GM11168 (cell line): Measurements from ENCODE around the gene LRRC27.

ENCODE experiments used
- in situ Hi-C: fragments of 300-500 bp; cut with MboI; formaldehyde crosslinking; loops from one replicate; pipeline ENCODE4 v1.12.0; 2022; ENCODE audit warnings: low sequenced_read_pairs; ENCODE audit not compliant: unreplicated experiment

The LRRC27 gene

GRCh38 chr10:132395704-132396493, 63.9 kb downstream of the LRRC27 start:
- in situ Hi-C loops: no loop called here

GRCh38 chr10:132396494-132397035, 64.6 kb downstream of the LRRC27 start:
- in situ Hi-C loops: no loop called here

GRCh38 chr10:132397036-132397541, 65.1 kb downstream of the LRRC27 start, which contains the start of gene PWWP2B:
Gene PWWP2B, plus strand, starts transcription at chr10:132397200. Its CDS starts 27 bp downstream, at chr10:132397227.
- in situ Hi-C loops: no loop called here

GRCh38 chr10:132397671-132398565, 65.9 kb downstream of the LRRC27 start:
- in situ Hi-C loops: no loop called here

- in situ Hi-C loops: no loop called here
Measured at GRCh38 chr10:132398566-132398991, 66.6 kb downstream of the LRRC27 start.

- in situ Hi-C loops: no loop called here
Measured at GRCh38 chr10:132399117-132400035, 67.4 kb downstream of the LRRC27 start.

GRCh38 chr10:132400041-132400546, 68.1 kb downstream of the LRRC27 start:
- in situ Hi-C loops: no loop called here

- in situ Hi-C loops: no loop called here
Measured at GRCh38 chr10:132400547-132401151, 68.7 kb downstream of the LRRC27 start.

- in situ Hi-C loops: no loop called here
Measured at GRCh38 chr10:132401401-132402118, 69.6 kb downstream of the LRRC27 start.

GRCh38 chr10:132402781-132403241, 70.8 kb downstream of the LRRC27 start:
- in situ Hi-C loops: no loop called here

DNA sequence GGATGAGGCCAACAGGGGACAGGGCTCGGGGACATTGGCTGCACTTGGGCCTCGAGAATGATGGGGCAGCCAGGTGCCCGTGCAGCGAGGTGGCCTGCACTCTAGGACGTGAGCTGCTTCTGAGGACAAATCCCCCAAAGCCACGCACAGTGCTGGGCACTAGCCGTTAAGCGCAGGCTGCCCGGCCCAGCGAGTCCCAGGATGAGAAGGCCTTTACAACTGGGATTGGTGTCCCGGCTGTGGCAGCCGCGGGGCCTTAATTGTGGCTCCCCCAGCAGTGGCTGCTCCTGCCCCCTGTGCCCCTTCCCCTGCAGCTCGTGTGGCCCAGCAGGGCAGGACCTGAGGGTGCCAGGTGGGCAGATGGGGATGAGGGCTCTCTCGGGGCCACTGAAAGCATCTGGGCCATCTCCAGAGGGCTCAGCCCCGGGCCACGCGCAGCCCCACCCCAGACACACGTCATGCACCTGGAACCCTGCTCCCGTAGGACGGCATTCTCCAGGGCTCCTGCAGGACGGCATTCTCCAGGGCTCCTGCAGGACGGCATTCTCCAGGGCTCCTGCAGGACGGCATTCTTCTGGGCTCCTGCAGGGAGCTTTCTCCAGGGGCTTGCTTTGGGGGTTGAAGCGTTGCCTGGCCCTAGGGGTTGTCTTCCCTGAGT, 71.6 kb downstream of the LRRC27 start:
- in situ Hi-C loops: no loop called here

DNA sequence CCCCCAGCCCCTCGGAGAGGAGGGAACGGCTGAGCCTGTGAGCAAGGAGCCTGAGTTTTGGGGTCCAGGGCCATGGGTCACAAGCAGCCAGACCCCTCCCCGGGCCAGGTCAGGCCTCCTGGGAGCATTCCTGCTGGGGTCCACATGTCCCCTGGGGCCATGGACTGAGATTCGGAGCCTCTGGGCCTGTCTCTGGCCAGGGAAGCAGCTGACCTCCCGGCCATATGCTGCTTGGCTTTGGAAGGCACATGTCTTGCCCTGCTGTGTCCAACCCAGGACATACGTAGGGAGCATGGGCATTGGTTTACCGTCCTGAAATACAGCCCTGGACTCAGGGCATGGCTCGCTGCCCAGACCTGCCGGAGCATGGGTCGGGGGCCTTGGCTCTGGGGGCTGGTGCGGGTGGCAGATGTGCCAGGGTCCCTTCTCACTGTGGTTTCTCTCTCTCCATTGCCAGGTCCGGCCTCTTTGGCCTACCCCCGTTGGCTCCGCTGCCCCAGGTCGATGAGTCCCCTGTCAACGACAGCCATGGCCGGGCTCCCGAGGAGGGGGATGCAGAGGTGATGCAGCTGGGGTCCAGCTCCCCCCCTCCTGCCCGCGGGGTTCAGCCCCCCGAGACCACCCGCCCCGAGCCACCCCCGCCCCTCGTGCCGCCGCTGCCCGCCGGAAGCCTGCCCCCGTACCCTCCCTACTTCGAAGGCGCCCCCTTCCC, 72.3 kb downstream of the LRRC27 start:
- in situ Hi-C loops: no loop called here

- in situ Hi-C loops: no loop called here
Measured at GRCh38 chr10:132404911-132405462, 73.0 kb downstream of the LRRC27 start.

DNA sequence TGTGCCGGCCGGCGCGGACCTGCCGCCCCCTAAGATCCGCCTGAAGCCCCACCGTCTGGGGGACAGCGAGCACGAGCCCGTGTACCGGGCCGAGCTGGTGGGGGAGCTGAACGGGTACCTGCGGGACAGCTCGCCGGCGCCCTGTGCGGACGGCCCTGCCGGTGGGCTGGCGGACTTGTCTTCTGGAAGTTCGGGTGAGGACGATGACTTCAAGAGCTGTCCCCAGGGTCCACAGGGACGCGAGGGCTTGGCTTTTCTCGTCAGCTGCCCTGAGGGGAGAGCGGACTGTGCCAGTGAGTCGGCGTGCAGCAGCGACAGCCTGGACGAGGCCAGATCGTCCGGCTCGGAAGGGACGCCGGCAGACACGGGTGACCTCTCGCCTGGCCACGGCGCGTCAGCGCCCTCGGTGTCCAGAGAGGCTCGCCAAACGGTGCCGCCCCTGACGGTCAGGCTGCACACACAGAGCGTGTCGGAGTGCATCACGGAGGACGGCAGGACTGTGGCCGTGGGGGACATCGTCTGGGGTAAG, 73.5 kb downstream of the LRRC27 start:
- in situ Hi-C loops: no loop called here

GRCh38 chr10:132406181-132406580, 74.2 kb downstream of the LRRC27 start:
- in situ Hi-C loops: no loop called here

GRCh38 chr10:132406750-132407149, 74.8 kb downstream of the LRRC27 start:
- in situ Hi-C loops: no loop called here
